ENCODE measurements around the gene RTL10. TPM values are rescaled to one million over a fixed set of nuclear protein-coding genes. Genes with fewer than 3 reads are reported as not detected.
A peak's percentile ranks its signal among the peaks of the same experiment; 100 is the strongest.

RTL10 gene
- total RNA-seq, 1 donor from 2014 or later = 10.9 TPM

GRCh38 chr22:19882446-19883381, 28.0 kb upstream of the RTL10 start:
- H3K4me3 ChIP-seq (ENCODE audit: low read depth, low read length) = no peak overlapping the region
- DNase-seq (ENCODE audit: low read depth) = no peak
- no peaks in the 10 kb centered on the region for H3K27me3 ChIP-seq (ENCODE audit: control insufficient read depth, insufficient read depth, low read length)
- H3K36me3 ChIP-seq (ENCODE audit: control insufficient read depth, insufficient read depth, low read length) = no peaks in the 10 kb centered on the region
- no peak for TF ChIP-seq CTCF (IDR thresholded peaks at IDR 0.05; ENCODE audit: insufficient read depth, low read length, poor library complexity, severe bottlenecking)

DNA sequence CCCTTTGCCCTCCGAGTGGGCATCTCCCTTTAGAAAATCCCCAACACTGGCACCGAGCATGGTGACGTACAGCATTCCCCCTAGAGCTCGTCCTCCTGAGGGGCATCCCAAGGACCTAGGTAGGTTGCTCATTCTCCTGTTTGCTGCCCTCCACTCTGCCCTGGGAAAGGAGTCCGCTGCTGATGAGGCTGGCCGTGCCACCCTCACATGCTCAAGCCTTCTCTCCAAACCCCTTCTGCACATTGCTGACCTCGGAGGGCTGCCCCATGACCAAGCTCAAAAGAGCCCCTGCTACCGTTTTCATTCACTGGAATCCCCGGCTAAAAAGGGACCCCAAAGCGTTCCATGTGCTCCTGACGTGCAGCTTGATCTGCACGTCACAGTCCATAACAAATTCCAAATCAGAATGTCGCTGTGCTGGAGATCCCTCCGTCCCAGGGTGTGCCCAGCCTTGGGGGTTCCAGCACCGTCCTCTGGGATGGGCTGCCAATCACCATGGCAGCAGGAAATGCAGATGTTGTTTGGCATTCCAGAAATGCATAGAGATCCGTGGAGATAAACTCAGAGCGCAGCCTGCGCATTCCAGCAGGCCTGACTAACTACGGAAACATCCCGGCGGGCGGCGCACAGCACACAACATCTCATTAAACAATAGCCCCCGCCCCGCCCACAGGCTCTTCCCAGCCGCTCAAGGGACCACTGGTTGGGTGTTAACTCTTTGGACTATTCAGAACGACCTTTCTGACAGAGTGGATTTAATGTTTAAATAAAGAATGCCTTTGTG, 26.3 kb upstream of the RTL10 start:
- peak; percentile 92 for DNase-seq (ENCODE audit: low read depth)
- no peak for TF ChIP-seq CTCF (IDR thresholded peaks at IDR 0.05; ENCODE audit: insufficient read depth, low read length, poor library complexity, severe bottlenecking)
- Histone ChIP-seq H3K36me3 (ENCODE audit: control insufficient read depth, insufficient read depth, low read length) (no peaks in the 10 kb centered on the region), H3K27me3 (ENCODE audit: control insufficient read depth, insufficient read depth, low read length) (no peaks in the 10 kb centered on the region), H3K4me3 (ENCODE audit: low read depth, low read length) (no peak overlapping the region)

DNA sequence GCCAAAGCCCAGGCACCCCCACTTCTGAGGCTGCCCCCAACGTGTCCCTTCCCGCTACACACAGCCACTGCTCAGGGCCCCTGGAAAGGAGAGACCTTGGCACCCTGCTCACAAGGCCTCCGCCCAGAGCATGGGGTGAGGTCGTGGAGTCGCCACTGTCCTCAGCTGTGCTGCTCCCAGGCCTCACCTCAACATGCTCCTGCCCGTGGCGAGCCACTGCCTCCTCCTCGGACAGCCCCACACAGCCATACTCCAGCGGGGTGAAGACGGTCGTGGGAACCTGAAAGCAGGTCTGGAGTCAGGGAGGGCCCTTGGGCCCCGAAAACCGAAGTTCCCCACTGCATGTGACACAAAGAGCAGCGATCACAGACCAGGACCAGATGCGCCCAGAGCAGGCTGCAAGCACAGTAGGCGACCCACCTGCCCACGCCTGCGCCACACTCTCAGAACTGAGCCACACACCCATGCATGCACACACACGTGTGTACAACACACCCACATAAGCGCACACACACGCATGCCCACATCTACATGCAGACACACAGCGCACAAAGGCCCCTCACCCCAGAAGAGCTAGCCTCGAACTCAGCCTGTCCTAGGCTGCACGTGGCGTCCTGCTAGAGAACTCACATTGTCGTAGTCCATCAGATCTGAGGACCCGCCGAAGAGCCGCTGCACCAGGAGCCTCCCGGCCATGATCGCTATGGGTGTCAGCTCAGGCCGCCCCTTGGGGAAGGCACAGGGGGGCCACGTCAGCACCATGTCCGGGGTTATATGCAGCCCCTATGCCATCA, 25.5 kb upstream of the RTL10 start:
- Histone ChIP-seq H3K27me3 (ENCODE audit: control insufficient read depth, insufficient read depth, low read length) (no peaks in the 10 kb centered on the region), H3K36me3 (ENCODE audit: control insufficient read depth, insufficient read depth, low read length) (no peaks in the 10 kb centered on the region), H3K4me3 (ENCODE audit: low read depth, low read length) (peak overlapping the region; percentile 3)
- DNase-seq (ENCODE audit: low read depth) = no peak
- TF ChIP-seq CTCF (IDR thresholded peaks at IDR 0.05; ENCODE audit: insufficient read depth, low read length, poor library complexity, severe bottlenecking) = no peak

DNA sequence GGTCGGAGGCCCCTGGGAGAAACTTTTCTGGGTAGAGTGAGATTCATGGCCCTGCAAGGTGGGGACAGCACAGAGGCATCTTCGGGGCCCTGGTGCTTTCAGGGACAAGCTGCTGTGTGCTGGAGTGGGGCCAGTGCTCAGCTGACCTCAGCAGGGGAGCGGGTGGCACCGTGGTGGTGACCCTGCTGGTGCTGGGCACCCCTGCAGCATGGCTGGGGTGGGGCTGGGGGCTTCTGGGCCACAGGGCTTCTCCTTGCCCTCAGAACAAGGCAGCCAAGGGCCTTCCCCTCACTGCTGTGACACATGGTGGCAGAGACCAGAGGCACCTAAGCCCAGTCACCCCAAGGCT, 24.9 kb upstream of the RTL10 start:
- H3K27me3 ChIP-seq (ENCODE audit: control insufficient read depth, insufficient read depth, low read length) = no peaks in the 10 kb centered on the region
- TF ChIP-seq CTCF (IDR thresholded peaks at IDR 0.05; ENCODE audit: insufficient read depth, low read length, poor library complexity, severe bottlenecking) = no peak
- no peaks in the 10 kb centered on the region for H3K36me3 ChIP-seq (ENCODE audit: control insufficient read depth, insufficient read depth, low read length)
- H3K4me3 ChIP-seq (ENCODE audit: low read depth, low read length) = no peak overlapping the region
- DNase-seq (ENCODE audit: low read depth) = no peak

GRCh38 chr22:19879246-19879570, 24.5 kb upstream of the RTL10 start:
- TF ChIP-seq CTCF (IDR thresholded peaks at IDR 0.05; ENCODE audit: insufficient read depth, low read length, poor library complexity, severe bottlenecking) = no peak
- no peaks in the 10 kb centered on the region for H3K27me3 ChIP-seq (ENCODE audit: control insufficient read depth, insufficient read depth, low read length)
- no peaks in the 10 kb centered on the region for H3K36me3 ChIP-seq (ENCODE audit: control insufficient read depth, insufficient read depth, low read length)
- H3K4me3 ChIP-seq (ENCODE audit: low read depth, low read length) = no peak overlapping the region
- no peak for DNase-seq (ENCODE audit: low read depth)

Measured in kidney epithelial cell (primary cell).